NCI-H2227 (cell line): Measurements from ENCODE around the gene CRYBB3.
"Not testable (repeated sequence)": the region's sequence is repeated elsewhere in the genome, so short reads cannot be mapped to it uniquely, and the experiment has no call there.

Experiments used
- DNase-seq: peaks from one replicate; lab custom pipeline; 2025; ENCODE audit not compliant: unreplicated experiment; lab: John Stamatoyannopoulos, UW

The CRYBB3 gene

DNA sequence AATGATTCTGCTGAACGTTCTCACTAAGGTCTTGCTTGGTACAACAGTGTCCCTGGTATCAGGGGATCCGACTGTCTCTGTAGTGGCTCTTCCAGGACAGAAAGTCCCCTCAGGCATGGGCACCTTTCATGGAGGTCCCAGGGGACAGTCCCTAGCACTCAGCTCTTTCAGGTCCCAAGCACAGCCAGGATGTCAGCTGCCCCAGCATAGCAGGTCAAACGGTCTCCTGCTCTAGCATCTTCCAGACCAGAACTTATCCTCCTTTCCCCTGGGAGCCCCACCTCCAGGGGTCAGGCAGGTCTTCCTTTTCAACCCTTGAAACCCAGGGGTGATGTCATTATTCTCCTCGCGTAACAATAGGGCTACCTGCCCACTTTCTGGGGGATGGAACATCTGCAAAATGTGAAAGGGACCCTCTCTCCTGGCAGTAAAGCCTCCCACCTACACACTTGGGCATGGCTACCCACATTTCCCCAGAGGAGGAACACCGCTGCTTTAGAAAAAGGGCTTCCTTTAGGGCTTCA is 24.7 kb upstream of the CRYBB3 start:
- DNase-seq: no peak

DNA sequence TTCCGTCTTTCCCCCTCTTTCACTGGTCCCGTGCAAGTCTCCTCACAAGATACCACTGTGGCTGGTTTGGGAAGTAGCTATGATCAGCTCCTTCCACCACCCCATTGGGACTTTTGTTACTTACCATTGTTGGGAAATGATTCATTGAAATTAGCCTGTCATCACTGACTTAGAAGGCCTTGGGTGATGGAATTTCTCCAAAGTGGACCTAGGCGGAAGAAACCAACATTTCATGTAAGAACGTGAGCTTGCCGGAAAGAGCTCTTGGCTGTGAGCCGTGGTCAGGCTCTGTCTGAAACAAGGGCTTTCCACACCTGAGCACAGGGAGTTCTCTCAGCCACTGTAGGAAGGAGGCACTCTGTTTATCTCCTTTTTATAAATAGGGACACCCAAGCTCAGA is 23.5 kb upstream of the CRYBB3 start:
- DNase-seq: no peak

DNA sequence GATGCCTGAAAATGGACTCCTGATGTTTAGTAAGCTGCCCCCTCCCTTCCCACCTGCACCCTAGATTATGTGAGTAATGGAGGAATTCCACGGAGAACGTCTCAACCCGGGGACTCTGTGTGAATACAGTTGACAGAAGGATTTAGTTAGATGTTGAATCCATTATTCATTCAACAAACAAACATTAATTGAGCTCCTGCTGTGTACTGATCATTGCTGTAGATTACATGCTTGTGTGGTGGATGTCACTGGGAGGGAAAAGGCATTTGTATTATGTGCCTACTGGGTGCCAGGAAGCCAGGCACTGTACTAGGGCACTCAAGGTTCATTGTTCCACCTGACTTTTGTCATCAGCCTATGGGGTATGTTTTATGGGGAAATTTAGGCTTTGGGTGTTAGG is 22.9 kb upstream of the CRYBB3 start:
- no peak for DNase-seq

DNA sequence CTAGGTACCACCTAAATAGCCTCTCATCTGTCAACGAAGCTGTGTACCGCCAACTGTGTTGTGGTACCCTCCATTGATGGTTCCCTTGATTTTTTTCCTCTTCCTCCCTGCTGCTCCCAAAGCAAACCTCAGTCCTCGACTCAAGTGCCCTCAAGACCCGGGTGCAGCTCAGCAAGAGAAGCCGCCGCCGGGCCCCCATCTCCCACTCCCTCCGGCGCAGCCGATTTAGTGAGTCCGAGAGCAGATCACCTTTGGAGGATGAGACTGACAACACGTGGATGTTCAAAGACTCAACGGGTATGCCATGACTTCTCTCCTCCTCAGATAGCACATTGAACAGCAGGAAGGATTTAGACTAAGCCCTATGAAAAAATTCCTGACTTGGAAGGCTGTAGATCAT is 22.4 kb upstream of the CRYBB3 start:
- DNase-seq: no peak

DNA sequence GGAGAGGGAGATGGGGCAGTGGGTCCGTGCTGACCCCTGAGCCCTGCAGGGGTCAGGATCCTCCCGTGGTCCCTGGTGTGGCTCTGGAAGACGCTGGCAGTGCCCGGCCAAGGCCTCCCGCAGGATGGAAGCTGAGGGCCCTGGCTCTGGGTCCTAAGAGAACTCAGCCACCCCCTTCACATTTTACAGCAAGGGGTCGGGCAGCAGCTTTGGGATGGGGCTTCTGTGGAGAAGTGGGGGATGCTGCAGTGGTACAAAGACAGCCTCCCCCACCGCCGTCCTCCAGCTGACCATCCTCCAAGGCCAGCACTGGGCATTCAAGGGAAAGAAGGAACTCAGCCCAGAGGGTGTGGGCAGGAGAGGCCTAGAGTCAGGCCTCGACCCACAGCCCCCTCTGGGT is 21.8 kb upstream of the CRYBB3 start:
- DNase-seq: no peak

DNA sequence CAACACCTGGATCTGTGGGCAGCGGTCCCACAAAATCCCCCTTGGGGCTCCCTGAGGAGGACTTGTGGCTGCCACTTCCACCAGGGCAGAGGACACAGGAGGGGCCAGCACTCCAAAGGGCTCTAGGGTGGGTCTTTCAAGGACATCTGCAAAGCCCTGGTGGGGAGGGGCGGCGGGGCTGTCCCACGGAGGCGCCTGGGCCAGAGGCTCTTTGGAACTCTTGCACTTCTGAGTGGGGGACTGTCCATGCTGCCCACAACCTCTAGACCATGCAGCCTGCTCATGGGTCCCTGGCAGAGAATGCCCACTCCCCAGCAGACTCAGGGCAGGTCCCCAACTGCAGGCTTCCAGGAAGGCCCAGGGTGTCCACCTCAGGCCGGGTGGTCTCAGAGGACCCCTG is 21.3 kb upstream of the CRYBB3 start:
- not testable (repeated sequence) for DNase-seq

DNA sequence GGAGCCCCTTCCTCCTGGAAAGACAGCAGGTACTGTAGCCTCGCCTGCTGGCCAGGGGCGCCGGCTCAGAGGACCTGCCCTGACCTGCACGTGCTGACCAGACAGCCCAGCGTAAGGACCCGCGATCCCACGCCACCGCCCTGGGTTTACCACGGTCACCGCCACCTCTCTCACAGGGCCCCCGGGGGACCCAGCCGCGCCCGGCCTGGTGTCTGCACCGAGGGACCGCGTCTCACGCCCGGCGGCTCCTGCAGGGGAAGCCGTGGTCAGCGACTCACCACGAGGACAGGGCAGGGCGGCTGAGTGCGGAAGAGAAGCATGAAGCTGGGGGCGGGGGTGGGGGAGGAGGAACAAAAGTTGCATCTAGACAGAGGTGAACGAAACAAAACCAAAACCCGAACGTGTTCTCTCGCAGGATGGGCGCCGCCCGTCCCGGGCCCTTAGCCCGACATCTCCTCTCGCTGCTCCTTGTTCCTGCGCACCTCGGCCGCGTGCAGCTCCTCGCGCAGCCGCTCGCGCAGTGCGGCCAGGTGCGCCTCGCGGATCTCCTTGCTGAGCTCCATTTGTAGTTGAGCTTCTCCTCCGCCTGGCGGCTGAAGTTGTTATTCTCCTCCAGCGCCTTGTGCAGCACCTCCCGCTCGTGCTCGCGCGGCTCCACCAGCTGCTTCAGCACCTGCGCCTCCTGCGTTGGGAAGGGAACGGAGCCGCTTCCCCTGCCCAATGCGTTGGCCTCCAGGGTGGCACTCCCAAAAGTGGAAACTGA is 20.6 kb upstream of the CRYBB3 start:
- DNase-seq: not testable (repeated sequence)

DNA sequence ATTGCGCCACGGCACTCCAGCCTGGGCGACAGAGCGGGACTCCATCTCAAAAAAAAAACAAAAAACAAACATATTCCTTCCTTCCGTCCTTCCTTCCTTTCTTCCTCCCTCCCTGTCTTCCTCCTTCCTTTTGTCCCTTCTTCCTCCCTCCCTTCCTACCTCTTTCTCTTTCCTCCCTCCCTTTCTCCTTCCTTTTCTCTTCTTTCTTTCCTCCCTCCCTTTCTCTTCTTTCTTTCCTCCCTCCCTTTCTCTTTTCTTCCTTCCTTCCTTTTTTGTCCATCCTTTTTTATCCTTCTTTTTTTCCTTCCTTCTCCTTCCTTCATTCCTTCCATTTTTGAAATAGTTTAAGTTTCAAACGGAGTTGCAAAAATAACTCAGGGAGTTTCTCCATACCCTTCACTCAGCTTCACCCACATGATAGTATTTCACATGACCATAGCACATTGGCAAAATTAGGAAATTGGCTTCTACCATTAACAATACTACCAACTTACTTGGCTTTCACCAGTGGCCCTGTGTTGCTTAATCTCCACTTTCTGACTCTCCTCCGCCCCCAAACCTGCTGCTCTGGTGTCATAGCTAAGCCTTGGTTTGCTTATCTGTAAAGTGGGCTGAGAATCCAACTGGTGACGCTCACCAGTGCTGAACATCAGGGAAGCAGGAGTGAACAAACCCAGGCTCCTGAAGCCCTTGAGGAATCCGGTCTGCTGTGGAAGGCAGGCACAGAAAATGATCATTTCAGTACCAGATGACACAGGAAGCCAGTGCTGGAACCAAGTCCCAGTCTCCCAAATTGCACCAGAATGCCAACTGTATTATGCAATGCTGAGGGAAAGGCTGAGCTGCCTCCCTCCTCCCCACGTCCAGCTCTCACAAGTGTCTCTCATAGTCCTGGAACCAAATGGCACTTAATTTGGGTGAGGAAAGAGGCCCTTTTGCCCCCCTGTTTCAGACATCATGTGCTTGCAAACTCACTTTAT is 17.2 kb upstream of the CRYBB3 start:
- no peak for DNase-seq

DNA sequence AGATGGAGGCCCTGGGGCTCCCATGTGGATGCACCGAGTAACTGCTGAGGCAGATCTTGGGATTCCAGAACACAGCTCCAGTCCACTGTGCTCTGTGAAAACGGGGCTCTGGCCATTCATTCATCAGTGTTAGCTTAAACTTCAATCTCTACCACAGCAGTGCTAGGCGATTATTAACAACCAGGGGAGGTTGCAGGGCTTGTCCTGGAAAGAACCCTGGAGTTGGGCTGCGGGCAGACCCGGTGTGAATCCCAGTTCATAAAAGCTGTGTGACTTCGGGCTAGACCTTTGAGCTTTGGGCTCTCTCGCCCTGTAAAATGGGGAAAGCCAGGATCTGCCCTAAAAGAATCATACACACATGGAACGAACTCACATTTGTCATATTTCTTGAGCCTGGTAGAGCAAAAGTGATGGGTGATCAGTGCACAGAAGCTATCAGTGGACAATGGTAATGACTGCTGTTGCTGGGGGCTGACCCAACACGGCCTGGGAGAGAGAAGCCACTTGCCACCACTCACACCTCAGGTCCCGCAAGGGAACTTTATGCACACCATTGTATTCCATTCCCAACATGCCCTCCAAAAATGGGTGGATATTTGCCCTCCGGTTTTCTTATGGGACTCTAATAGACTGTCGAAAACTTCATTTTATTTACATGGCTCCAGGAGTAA is 15.6 kb upstream of the CRYBB3 start:
- DNase-seq: no peak

DNA sequence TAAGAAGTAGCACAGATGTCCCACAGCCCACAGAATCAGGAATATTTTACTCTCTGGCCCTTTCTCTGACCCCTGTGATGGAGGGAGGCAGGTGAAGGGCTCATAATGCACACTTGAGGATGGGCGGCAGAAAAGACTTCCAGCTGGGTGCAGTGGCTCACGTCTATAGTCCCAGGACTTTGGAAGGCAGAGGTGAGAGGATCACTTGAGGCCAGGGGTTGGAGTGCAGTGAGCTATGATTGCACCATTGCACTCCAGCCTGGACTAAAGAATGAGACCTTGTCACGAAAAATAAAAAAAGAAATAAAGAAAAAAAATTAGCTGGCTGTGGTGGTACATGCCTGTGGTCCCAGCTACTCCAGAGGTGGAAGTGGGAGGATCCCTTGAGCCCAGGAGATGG is 13.5 kb upstream of the CRYBB3 start:
- DNase-seq: no peak

DNA sequence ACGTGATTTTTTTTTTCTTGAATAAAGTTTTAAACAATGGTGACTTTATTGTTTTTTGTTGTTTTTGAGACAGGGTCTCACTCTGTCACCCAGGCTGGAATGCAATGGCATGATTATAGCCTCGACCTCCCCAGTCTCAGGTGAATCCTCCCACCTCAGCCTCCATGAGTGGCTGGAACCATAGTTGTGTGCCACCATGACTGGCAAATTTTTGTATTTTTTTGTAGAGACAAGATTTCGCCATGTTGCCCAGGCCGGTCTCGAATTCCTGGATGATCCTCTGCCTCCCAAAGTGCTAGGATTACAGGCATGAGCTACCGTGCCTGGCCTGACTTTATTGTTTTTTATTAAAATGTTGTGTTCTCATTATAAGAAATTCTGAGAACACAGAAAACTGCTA is 12.2 kb upstream of the CRYBB3 start:
- no peak for DNase-seq

DNA sequence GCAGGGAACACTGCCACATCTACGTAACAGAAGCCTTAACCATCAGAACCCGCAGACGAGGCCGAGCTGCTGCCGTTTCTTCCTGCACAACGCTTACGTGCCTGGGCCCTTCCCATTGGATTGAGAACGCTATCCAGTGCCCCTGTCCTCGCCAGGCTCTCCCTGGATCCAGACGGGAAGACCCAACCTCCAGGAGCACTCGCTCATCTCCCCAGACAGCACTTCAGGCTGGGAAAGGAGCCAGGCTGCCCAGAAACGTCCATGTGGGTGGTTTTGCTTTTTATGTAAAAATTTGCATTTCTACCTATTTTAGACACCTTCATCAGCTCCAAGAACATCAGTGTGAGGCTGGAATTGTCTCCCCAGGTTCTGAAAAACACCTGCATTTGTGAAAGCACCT is 7.3 kb upstream of the CRYBB3 start:
- no peak for DNase-seq

DNA sequence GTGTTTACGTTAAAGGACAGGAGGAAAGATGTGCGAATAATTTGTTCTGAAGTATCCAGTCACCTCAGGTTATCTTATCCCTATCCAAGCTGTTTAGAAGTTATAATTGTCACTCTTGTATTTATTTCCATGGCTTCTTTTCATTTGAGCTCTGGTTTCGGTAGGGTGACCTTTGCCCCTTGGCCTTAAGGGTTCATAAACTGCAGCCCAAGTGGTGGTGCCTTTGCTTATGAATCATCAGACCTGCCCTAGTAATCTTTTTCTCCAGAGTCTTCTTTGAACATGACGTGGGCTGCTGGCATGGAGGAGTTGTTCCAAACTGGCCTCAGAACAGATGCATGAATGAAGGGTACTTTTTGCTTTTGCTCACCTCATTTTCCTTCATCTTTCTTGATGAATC is 6.5 kb upstream of the CRYBB3 start:
- no peak for DNase-seq

DNA sequence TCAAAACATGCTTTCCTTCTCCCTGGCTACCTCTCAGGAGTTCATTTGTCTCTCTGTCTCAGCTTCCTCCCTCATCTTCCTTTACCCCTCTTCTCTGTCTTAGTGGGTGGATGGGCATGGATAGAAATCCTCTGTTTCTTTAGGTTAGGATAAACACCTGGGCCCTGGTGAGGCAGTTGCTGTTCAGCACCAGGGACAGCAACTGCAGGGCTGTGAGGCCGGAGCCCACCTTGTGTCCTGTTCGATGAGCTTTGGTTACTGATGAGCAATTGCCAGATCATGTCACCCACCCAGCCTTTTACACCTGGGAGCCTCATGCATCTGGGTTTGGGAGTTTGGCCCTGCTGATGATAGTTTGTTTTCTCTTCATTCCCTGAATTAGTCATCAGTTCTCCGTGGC is 6.1 kb upstream of the CRYBB3 start:
- DNase-seq: no peak

DNA sequence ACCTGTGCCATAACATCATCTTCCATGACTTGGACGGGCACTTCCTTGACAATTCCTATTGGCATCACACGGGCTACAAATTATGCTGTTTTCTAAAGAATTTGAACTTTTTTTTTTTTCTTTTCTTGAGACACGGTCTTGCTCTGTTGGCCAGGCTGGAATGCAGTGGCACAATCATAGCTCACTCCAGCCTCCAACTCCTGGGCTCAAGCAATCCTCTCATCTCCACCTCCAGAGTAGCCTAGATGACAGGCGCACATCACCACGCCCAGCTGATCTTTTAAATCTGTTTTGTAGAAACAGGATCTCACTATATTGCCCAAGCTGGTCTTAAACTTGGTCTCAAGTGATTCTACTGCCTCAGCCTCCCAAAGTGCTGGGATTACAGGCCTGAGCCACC is 3.3 kb upstream of the CRYBB3 start:
- DNase-seq: no peak

DNA sequence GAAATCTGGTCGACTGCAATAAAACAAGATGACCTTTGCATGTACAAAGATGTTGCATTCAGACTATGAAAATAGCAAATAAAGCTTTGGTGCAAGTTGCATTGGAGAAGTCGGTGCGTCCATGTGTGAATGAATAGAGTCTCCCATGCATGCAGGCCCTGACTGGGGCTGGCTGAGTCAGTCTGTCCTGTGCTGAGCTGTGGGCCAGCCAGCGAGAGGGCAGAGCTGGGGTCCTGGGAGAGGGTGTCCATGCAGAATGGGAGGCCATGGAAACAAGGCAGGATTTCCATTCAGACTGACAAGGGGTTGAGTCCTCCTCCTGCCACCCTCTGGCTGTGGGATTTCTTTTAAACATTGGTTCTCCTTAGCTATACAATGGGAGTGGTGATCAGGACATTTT is 2.3 kb upstream of the CRYBB3 start:
- DNase-seq: no peak

DNA sequence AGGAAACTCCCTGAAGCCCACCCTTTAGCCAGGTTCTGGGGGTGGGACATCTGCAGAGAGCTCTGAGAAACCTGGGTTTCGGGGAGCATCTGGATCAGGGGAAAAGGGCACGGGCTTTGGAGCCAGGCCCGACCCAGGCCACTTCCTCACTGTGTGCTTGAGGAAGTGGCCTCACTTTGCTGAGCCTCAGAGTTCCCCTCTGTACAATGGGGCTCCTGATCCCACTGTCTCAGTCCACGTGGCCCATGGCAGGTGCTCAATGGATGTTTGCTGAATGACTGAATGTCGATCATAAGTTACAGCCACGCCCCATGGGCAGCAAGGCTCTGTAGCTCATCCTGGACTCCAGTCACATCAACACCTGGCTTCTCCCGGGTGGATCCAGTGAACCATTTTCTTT is 1.3 kb downstream of the CRYBB3 start:
- no peak for DNase-seq

DNA sequence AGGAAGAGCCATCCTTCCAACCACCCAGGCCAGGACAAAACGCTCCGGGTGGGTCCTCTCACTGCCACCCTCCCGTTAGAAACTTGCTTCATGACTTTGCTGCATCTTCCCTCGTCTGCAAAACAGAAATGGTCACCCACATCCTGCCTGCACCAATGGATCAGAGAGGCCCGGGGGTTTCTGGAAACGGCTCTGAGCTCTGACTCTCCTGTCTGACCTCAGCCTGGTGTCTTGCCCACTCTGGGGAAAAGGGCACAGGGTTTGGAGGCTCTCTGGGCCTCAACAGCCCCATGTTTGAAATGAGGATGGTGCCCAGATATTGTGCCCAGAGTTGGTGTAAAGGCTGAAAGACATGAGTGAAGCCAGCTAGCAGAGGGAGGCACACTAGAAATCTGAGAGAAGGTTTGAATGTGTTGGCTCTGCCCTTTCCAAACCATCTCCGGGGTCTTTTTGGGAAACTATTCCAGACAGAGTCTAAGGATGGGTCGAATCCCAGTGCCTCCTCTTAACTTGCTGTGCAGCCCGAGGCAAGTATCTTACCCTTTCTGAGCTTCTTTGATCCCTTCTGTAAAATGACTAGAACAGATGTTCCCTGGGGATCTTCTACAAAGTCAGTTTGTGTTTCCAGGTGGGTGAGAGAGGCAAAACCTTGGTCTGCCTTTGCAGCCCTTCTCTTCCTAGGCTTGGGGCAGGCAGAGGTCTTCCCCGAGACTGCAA is 2.1 kb downstream of the CRYBB3 start:
- no peak for DNase-seq

DNA sequence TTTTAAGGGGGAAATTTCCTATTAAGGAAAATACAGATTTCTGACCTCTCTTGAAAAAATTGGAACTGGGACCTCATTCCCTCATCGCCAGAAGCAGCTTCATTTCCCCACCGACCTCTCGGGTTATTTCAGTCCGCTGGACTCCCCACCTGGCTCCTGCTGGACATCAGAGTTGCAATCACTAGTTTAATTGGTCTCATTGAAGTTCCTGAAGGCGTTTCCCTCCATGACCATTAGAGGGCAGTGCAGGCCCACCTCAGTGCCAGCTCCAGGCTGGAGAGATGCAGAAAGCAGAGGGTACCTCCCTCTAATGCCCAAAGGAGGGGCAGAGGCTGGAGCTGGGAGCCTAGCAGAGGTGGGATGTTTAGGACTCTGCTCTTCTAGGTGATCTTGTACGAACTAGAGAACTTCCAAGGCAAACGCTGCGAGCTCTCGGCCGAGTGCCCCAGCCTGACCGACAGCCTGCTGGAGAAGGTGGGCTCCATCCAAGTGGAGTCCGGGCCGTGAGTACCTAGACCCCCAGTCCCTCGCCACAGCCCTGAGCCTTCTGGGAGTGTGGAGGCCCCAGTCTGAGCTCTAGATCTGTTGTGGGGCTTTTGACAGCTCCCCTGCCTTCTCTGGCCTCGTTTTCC is 2.7 kb downstream of the CRYBB3 start:
- DNase-seq: peak; percentile 74

DNA sequence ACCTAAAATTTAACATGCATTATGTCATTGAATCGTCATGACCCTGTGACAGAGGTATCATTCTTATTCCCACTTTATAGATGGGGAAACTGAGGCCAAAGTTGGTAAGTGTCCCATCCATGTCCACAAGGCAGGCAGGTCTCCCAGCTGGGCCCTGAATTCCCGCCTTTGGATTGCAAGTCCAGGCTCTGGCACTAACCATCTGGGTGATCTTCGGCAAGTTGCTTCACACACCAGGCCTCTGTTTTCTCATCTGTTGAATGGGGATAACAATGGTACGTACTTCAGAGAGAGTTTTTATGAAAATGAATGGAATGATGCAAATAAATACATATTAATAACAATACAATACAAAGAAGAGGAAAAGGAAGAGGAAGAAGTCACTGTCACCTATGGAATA is 3.4 kb downstream of the CRYBB3 start:
- DNase-seq: no peak
